BE2C (cell line): ENCODE measurements around the gene HLA-DRA.

ENCODE experiments used
- DNase-seq: peaks from one replicate; pipeline ENCODE4 v3.0.0-alpha.2; 2020
- H3K27me3 ChIP-seq: fragments of 250-450 bp; sonication (Bioruptor Pico); 2 replicates; pipeline ENCODE4 v1.5.1; 2020; ENCODE audit warnings: mild to moderate bottlenecking
- H3K36me3 ChIP-seq: fragments of 250-450 bp; sonication (Bioruptor Pico); 2 replicates; pipeline ENCODE4 v1.5.1; 2020; ENCODE audit warnings: mild to moderate bottlenecking
- H3K4me1 ChIP-seq: fragments of 250-450 bp; sonication (Bioruptor Pico); 2 replicates; pipeline ENCODE4 v1.5.1; 2020
- H3K4me3 ChIP-seq: 2 replicates; pipeline ENCODE4 v1.5.1; 2011; ENCODE audit warnings: low read depth, low read length
- H3K9me3 ChIP-seq: fragments of 250-450 bp; sonication (Bioruptor Pico); 2 replicates; pipeline ENCODE4 v1.5.1; 2020
- CTCF ChIP-seq: IDR thresholded peaks from 2 replicates; pipeline ENCODE4 v1.5.1; 2012; ENCODE audit warnings: mild to moderate bottlenecking, low read depth, low read length

HLA-DRA gene

GRCh38 chr6:32411566-32412327 lies 27.9 kb upstream of the HLA-DRA start:
- DNase-seq = no peak
- Histone ChIP-seq H3K27me3 (peaks cover 52% of the 10 kb centered on the region), H3K36me3 (no peaks in the 10 kb centered on the region), H3K9me3 (no peaks in the 10 kb centered on the region), H3K4me3 (no peak overlapping the region), H3K4me1 (no peaks in the 10 kb centered on the region)
- no peak for TF ChIP-seq CTCF

- H3K9me3 ChIP-seq = no peaks in the 10 kb centered on the region
- no peaks in the 10 kb centered on the region for H3K4me1 ChIP-seq
- DNase-seq = peak; percentile 76
- H3K27me3 ChIP-seq = peaks cover 34% of the 10 kb centered on the region
- H3K4me3 ChIP-seq = no peak overlapping the region
- TF ChIP-seq CTCF = peak; percentile 93
- no peaks in the 10 kb centered on the region for H3K36me3 ChIP-seq
These were observed 26.1 kb upstream of the HLA-DRA start for GRCh38 chr6:32413427-32414047.

- H3K9me3 ChIP-seq = no peaks in the 10 kb centered on the region
- no peaks in the 10 kb centered on the region for H3K36me3 ChIP-seq
- TF ChIP-seq CTCF = peak; percentile 100
- peaks cover 27% of the 10 kb centered on the region for H3K27me3 ChIP-seq
- DNase-seq = peak; percentile 70
- H3K4me1 ChIP-seq = no peaks in the 10 kb centered on the region
- H3K4me3 ChIP-seq = no peak overlapping the region
These were observed 24.1 kb upstream of the HLA-DRA start for GRCh38 chr6:32415521-32416019.

GRCh38 chr6:32416036-32416435 lies 23.7 kb upstream of the HLA-DRA start:
- Histone ChIP-seq H3K9me3 (no peaks in the 10 kb centered on the region), H3K27me3 (peaks cover 27% of the 10 kb centered on the region), H3K36me3 (no peaks in the 10 kb centered on the region), H3K4me1 (no peaks in the 10 kb centered on the region), H3K4me3 (no peak overlapping the region)
- no peak for DNase-seq
- no peak for TF ChIP-seq CTCF

- Histone ChIP-seq H3K36me3 (no peaks in the 10 kb centered on the region), H3K27me3 (peaks cover 23% of the 10 kb centered on the region), H3K4me1 (no peaks in the 10 kb centered on the region), H3K9me3 (no peaks in the 10 kb centered on the region), H3K4me3 (no peak overlapping the region)
- DNase-seq = no peak
- no peak for TF ChIP-seq CTCF
These were observed 14.9 kb upstream of the HLA-DRA start for GRCh38 chr6:32424589-32425300.
